Activated T-helper 2 cell treated with anti-CD3 and anti-CD28 coated beads, Interferon-gamma antibody, Interleukin-2, Interleukin-4, amounts not matched to agents 10 μg/mL and 5 μg/mL and 100 μg/mL, durations not matched to agents 14 hours and 24 hours and 36 hours (primary cell): ENCODE results near the gene SLC9B2. TPM values are rescaled to one million over a fixed set of nuclear protein-coding genes. Genes with fewer than 3 reads are reported as not detected.
A peak's percentile ranks its signal among the peaks of the same experiment; 100 is the strongest.

Experiments
- DNase-seq: peaks from one replicate; pipeline ENCODE4 v3.0.0; 2021; ENCODE audit warnings: low spot score
- H3K27ac Mint-ChIP-seq: one replicate; pipeline ENCODE4 v1.8.0; 2021; ENCODE audit warnings: mixed read lengths
- H3K27me3 Mint-ChIP-seq: one replicate; pipeline ENCODE4 v1.8.0; 2021; ENCODE audit warnings: low read depth, mixed read lengths
- H3K36me3 Mint-ChIP-seq: one replicate; pipeline ENCODE4 v1.8.0; 2021; ENCODE audit warnings: low read depth, mixed read lengths
- H3K4me1 Mint-ChIP-seq: one replicate; pipeline ENCODE4 v1.8.0; 2021; ENCODE audit warnings: low read depth, mixed read lengths
- H3K4me3 Mint-ChIP-seq: one replicate; pipeline ENCODE4 v1.8.0; 2021; ENCODE audit warnings: low read depth, mild to moderate bottlenecking, moderate library complexity, mixed read lengths
- H3K9me3 Mint-ChIP-seq: one replicate; pipeline ENCODE4 v1.8.0; 2021; ENCODE audit warnings: mixed read lengths
- intact Hi-C: fragments of 100-400 bp; cut with micrococcal nuclease; formaldehyde crosslinking; loops from one replicate; pipeline ENCODE4 v1.15.1; 2023
- total RNA-seq: library from RNA; stranded (reverse); gene quantifications from 2 replicates; pipeline ENCODE4 v1.2.3, GENCODE V29; 2022

Gene SLC9B2
- total RNA-seq, 1 donor from 2014 or later = 37.9 TPM

GRCh38 chr4:103029300-103029699 lies 47.3 kb downstream of the SLC9B2 start:
- H3K9me3 Mint-ChIP-seq = no peaks in the 10 kb centered on the region
- intact Hi-C loops = loop anchor here (10.0 kb wide), 1 partner anchor 684 kb away; the partner anchor contains the start of gene SLC39A8
- peaks cover 20% of the 10 kb centered on the region for H3K4me1 Mint-ChIP-seq
- no peak overlapping the region for H3K4me3 Mint-ChIP-seq
- no peak for DNase-seq
- no peaks in the 10 kb centered on the region for H3K27me3 Mint-ChIP-seq
- no peak overlapping the region for H3K27ac Mint-ChIP-seq
- H3K36me3 Mint-ChIP-seq = peaks cover 30% of the 10 kb centered on the region

- Mint-ChIP-seq H3K27ac (no peak overlapping the region), H3K4me1 (peaks cover 11% of the 10 kb centered on the region)
These were observed 49.7 kb downstream of the SLC9B2 start for GRCh38 chr4:103026868-103027267.

GRCh38 chr4:103024996-103025395 lies 51.6 kb downstream of the SLC9B2 start:
- Mint-ChIP-seq H3K4me3 (no peak overlapping the region), H3K4me1 (peaks cover 15% of the 10 kb centered on the region), H3K36me3 (peaks cover 33% of the 10 kb centered on the region), H3K9me3 (no peaks in the 10 kb centered on the region), H3K27me3 (no peaks in the 10 kb centered on the region), H3K27ac (no peak overlapping the region)
- intact Hi-C loops = loop anchor here (10.0 kb wide), 1 partner anchor 680 kb away; the partner anchor contains the start of gene SLC39A8
- no peak for DNase-seq

More at GRCh38 chr4:103026868-103027267, 49.7 kb downstream of the SLC9B2 start:
- peaks cover 41% of the 10 kb centered on the region for H3K36me3 Mint-ChIP-seq
- no peaks in the 10 kb centered on the region for H3K9me3 Mint-ChIP-seq
- no peak for DNase-seq
- intact Hi-C loops = loop anchor here (10.0 kb wide), 1 partner anchor 682 kb away; the partner anchor contains the start of gene SLC39A8
- H3K27me3 Mint-ChIP-seq = no peaks in the 10 kb centered on the region
- no peak overlapping the region for H3K4me3 Mint-ChIP-seq

- peaks cover 25% of the 10 kb centered on the region for H3K36me3 Mint-ChIP-seq
- intact Hi-C loops = loop anchor here (10.0 kb wide), 1 partner anchor 676 kb away; the partner anchor contains the start of gene SLC39A8
- H3K27ac Mint-ChIP-seq = no peak overlapping the region
- DNase-seq = no peak
- no peaks in the 10 kb centered on the region for H3K27me3 Mint-ChIP-seq
- H3K4me3 Mint-ChIP-seq = no peak overlapping the region
- H3K9me3 Mint-ChIP-seq = no peaks in the 10 kb centered on the region
- peaks cover 26% of the 10 kb centered on the region for H3K4me1 Mint-ChIP-seq
These were observed 55.4 kb downstream of the SLC9B2 start for GRCh38 chr4:103021120-103021519.

- Mint-ChIP-seq H3K36me3 (peaks cover 14% of the 10 kb centered on the region), H3K27ac (peak within 1 kb of the TSS; percentile 94), H3K9me3 (no peaks in the 10 kb centered on the region), H3K27me3 (no peaks in the 10 kb centered on the region), H3K4me1 (peaks cover 18% of the 10 kb centered on the region), H3K4me3 (peak within 1 kb of the TSS; percentile 87)
- peak; percentile 92 for DNase-seq
- intact Hi-C loops = loop anchor here (1.0 to 10.0 kb wide), 5 partner anchors 57 to 675 kb away; partner anchors contain the start of genes BDH2, SLC39A8, SLC9B2 and UBE2D3
These were observed 57.0 kb downstream of the SLC9B2 start, which contains the start of gene SLC9B1 for GRCh38 chr4:103019308-103020124. Gene SLC9B1, minus strand, starts transcription at chr4:103019705. Its CDS starts 27,994 bp downstream, at chr4:102991711.

GRCh38 chr4:103018391-103019307 lies 57.9 kb downstream of the SLC9B2 start:
- DNase-seq = no peak
- peaks cover 9% of the 10 kb centered on the region for H3K36me3 Mint-ChIP-seq
- no peaks in the 10 kb centered on the region for H3K27me3 Mint-ChIP-seq
- intact Hi-C loops = loop anchor here (1.0 kb wide), 4 partner anchors 58 to 191 kb away; partner anchors contain the start of genes BDH2, SLC9B2 and UBE2D3
- H3K27ac Mint-ChIP-seq = peak overlapping the region; percentile 94
- H3K9me3 Mint-ChIP-seq = no peaks in the 10 kb centered on the region
- H3K4me1 Mint-ChIP-seq = peaks cover 24% of the 10 kb centered on the region
- peak overlapping the region; percentile 87 for H3K4me3 Mint-ChIP-seq

- Mint-ChIP-seq H3K4me1 (peaks cover 8% of the 10 kb centered on the region), H3K27me3 (no peaks in the 10 kb centered on the region), H3K27ac (no peak overlapping the region)
These were observed 64.0 kb downstream of the SLC9B2 start for GRCh38 chr4:103012551-103012950.

DNA sequence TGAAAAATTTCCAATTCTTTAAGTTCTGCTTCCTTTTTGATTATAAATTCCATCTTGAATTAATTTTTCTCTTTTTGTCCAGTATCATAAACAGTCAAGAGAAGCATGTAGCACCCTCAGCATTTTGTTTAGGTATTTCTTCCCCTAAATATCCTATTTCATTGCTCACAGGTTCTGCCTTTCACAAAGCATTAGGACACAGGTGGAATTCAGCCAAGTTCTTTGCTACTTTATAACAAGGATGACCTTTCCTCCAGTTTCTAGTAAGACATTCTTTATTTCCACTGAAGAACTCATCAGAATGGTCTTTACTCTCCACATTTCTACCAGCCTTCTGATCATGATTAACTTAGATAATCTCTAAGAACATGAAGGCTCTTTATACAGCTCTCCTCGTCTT lies 64.5 kb downstream of the SLC9B2 start:
- intact Hi-C loops = no loop called here
- Mint-ChIP-seq H3K4me3 (no peak overlapping the region), H3K4me1 (peaks cover 8% of the 10 kb centered on the region), H3K9me3 (no peaks in the 10 kb centered on the region), H3K36me3 (no peaks in the 10 kb centered on the region), H3K27ac (no peak overlapping the region), H3K27me3 (no peaks in the 10 kb centered on the region)
- DNase-seq = no peak

More at GRCh38 chr4:103012551-103012950, 64.0 kb downstream of the SLC9B2 start:
- H3K9me3 Mint-ChIP-seq = no peaks in the 10 kb centered on the region
- H3K36me3 Mint-ChIP-seq = no peaks in the 10 kb centered on the region
- no peak for DNase-seq
- intact Hi-C loops = no loop called here
- no peak overlapping the region for H3K4me3 Mint-ChIP-seq

- Mint-ChIP-seq H3K27ac (no peak overlapping the region), H3K27me3 (peaks cover 2% of the 10 kb centered on the region), H3K4me1 (peaks cover 8% of the 10 kb centered on the region), H3K36me3 (no peaks in the 10 kb centered on the region), H3K9me3 (no peaks in the 10 kb centered on the region), H3K4me3 (no peak overlapping the region)
- intact Hi-C loops = no loop called here
- no peak for DNase-seq
These were observed 65.1 kb downstream of the SLC9B2 start for GRCh38 chr4:103011378-103012025.

DNA sequence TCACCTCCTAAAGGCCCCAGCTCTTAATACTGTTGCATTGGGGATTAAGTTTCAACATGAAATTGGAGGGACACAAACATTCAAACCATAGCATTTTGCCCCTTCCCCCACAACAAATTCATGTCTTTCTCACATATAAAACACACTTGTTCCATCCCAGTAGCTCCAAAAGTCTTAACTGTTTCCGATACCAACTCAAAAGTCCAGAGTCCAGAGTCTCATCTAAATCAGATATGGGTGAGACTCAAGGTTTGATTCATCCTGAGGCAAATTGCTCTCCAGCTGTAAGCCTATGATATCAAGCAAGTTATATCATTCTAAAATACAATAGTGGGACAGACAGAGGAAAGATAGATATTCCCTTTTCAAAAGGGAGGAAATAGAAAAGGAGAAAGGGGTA lies 65.8 kb downstream of the SLC9B2 start:
- H3K27me3 Mint-ChIP-seq = peaks cover 5% of the 10 kb centered on the region
- H3K36me3 Mint-ChIP-seq = no peaks in the 10 kb centered on the region
- no peak overlapping the region for H3K27ac Mint-ChIP-seq
- DNase-seq = no peak
- intact Hi-C loops = no loop called here
- H3K9me3 Mint-ChIP-seq = no peaks in the 10 kb centered on the region
- no peak overlapping the region for H3K4me3 Mint-ChIP-seq
- peaks cover 8% of the 10 kb centered on the region for H3K4me1 Mint-ChIP-seq

DNA sequence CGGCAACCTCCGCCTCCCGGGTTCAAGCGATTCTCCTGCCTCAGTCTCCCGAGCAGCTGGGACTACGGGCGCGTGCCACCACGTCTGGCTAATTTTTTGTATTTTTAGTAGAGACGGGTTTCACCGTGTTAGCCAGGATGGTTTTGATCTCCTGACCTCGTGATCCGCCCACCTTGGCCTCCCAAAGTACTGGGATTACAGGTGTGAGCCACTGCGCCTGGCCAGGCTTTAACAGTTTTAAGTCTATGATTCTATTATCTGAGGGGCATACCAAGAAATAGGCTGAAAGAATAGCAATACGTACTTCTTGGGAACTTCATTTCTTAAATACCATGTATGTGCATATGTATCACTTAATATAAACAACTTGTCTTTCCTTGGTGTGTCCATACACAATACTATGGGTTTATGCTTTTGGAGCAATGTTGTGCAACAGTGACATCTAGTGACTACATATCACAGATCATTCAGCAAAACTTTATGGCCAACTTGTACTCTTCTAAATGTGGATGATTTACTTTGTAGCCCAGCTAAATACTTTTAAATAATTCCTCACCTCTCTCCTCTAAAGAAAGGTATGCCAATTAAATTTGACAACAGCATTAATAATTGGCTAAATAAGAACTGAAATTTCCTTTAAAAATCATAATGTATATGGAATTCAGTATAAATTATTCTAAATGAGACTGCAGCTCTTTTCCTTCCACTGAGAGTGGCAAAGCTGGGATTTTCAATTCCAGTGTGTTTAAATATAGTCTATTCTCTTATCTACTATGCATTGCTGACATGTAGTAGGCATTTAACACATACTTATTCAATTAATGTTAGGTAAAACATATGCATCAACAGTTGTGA lies 67.5 kb downstream of the SLC9B2 start:
- peaks cover 6% of the 10 kb centered on the region for H3K4me1 Mint-ChIP-seq
- H3K36me3 Mint-ChIP-seq = no peaks in the 10 kb centered on the region
- no peak for DNase-seq
- no peaks in the 10 kb centered on the region for H3K9me3 Mint-ChIP-seq
- no peak overlapping the region for H3K27ac Mint-ChIP-seq
- intact Hi-C loops = loop anchor here (1.0 to 5.0 kb wide), 4 partner anchors 247 to 578 kb away; partner anchors contain the start of gene MANBA
- H3K4me3 Mint-ChIP-seq = no peak overlapping the region
- H3K27me3 Mint-ChIP-seq = peaks cover 10% of the 10 kb centered on the region
